Choroid plexus epithelial cell (primary cell): Measurements from ENCODE around the gene ZNF814.
"Not testable (repeated sequence)": the region's sequence is repeated elsewhere in the genome, so short reads cannot be mapped to it uniquely, and the experiment has no call there.

Experiments used
- DNase-seq: peaks from one replicate; pipeline ENCODE4 v3.0.0-alpha.2; 2010; ENCODE audit warnings: low read depth
- H3K4me3 ChIP-seq: 2 replicates; pipeline ENCODE4 v1.5.1; 2011; ENCODE audit warnings: low read depth, mild to moderate bottlenecking, control low read depth, low read length, moderate library complexity
- TF ChIP-seq, protein P1 (sequence below): conservative IDR thresholded peaks from 2 replicates; pipeline ENCODE4 v1.5.1; 2011; ENCODE audit warnings: low read depth, mild to moderate bottlenecking, control low read depth, inconsistent platforms, low read length, moderate library complexity

Gene ZNF814

GRCh38 chr19:57850553-57851017 lies 38.3 kb downstream of the ZNF814 start:
- H3K4me3 ChIP-seq: peak overlapping the region; percentile 76
- DNase-seq: peak; percentile 54
- TF ChIP-seq, protein P1, sequence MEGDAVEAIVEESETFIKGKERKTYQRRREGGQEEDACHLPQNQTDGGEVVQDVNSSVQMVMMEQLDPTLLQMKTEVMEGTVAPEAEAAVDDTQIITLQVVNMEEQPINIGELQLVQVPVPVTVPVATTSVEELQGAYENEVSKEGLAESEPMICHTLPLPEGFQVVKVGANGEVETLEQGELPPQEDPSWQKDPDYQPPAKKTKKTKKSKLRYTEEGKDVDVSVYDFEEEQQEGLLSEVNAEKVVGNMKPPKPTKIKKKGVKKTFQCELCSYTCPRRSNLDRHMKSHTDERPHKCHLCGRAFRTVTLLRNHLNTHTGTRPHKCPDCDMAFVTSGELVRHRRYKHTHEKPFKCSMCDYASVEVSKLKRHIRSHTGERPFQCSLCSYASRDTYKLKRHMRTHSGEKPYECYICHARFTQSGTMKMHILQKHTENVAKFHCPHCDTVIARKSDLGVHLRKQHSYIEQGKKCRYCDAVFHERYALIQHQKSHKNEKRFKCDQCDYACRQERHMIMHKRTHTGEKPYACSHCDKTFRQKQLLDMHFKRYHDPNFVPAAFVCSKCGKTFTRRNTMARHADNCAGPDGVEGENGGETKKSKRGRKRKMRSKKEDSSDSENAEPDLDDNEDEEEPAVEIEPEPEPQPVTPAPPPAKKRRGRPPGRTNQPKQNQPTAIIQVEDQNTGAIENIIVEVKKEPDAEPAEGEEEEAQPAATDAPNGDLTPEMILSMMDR: no peak

- peak; percentile 90 for DNase-seq
- H3K4me3 ChIP-seq: peak within 1 kb of the TSS; percentile 76
Measured at GRCh38 chr19:57849666-57850473, 39.0 kb downstream of the ZNF814 start, which contains the start of gene ZNF587. Gene ZNF587, plus strand, starts transcription at chr19:57849859. Its CDS starts 180 bp downstream, at chr19:57850039.

- not testable (repeated sequence) for DNase-seq, H3K4me3 ChIP-seq
Measured at GRCh38 chr19:57849162-57849665, 39.6 kb downstream of the ZNF814 start.

DNA sequence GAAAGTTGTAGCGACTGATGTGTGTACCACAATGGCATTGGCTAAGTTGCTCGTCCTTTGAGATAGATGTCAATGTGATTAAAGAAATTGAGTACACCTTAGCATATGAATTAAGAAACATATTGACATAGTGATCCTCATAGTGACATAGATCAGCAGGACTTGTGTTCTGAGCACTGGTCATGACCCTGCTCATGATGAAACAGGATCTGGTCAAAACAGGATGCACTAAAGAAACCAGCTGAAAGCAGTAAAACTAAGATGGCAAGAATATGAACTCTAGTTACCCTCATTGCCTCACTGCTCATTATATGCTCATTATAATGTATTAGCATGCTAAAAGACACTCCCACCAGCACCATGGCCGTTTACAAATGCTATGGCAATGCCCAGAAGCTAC lies 41.7 kb downstream of the ZNF814 start:
- peak; percentile 57 for DNase-seq
- H3K4me3 ChIP-seq: not testable (repeated sequence)

DNA sequence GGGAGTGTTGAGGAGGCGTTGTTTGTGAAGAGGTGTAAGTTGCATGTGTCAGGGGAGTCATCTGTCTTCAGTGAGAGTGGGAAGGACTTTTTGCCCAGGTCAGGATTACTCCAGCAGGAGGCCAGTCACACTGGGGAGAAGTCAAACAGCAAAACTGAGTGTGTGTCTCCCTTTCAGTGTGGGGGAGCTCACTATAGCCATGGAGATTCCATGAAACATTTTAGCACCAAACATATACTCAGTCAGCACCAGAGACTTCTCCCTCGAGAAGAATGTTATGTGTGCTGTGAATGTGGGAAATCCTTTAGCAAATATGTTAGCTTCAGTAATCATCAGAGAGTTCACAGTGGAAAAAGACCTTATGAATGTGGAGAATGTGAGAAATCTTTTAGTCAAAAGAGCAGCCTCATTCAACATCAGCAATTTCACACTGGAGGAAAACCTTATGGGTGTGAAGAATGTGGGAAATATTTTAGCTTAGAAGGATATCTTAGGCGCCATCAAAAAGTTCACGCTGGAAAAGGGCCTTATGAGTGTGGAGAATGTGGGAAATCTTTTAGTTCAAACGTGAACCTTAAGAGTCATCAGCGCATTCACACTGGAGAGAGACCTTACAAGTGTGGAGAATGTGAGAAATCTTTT lies 47.6 kb downstream of the ZNF814 start:
- H3K4me3 ChIP-seq: no peak overlapping the region
- TF ChIP-seq, protein P1: no peak
- peak; percentile 30 for DNase-seq

DNA sequence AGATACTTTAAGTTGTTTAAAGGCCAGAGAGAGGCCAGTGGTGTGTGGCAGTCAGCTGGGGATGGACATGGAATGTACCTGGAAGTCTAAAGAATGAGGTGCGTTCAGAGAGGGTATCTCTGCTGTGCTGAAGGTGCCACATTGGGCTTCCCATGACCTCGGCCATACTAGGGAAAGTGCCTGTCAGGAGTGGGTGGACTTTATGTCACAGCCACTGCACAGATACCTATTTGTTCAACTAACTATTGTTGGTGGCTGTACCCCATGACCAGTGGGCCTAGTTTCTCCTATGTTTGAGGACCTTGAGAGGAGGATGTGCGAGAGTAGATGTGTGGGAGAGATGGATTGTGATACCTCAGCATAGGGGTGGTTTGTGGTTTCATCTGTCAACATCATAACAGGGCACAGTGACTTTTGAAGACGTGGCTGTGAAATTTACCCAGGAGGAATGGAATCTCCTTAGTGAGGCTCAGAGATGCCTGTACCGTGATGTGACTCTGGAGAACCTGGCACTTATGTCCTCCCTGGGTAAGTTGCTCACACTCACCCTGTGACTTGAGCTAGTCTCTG lies 50.1 kb downstream of the ZNF814 start:
- not testable (repeated sequence) for DNase-seq

GRCh38 chr19:57836991-57837390 lies 51.8 kb downstream of the ZNF814 start:
- not testable (repeated sequence) for H3K4me3 ChIP-seq, DNase-seq

More for the DNA sequence above, 50.1 kb downstream of the ZNF814 start:
- not testable (repeated sequence) for H3K4me3 ChIP-seq

GRCh38 chr19:57830071-57830602 lies 58.7 kb downstream of the ZNF814 start, which contains the start of gene ZNF587B:
Gene ZNF587B, plus strand, starts transcription at chr19:57830299. Its CDS starts 230 bp downstream, at chr19:57830529.
- DNase-seq: peak; percentile 84
- H3K4me3 ChIP-seq: peak within 1 kb of the TSS; percentile 79
- TF ChIP-seq, protein P1: peak; percentile 53

- TF ChIP-seq, protein P1: no peak
Measured at GRCh38 chr19:57829316-57829715, 59.5 kb downstream of the ZNF814 start.

More at GRCh38 chr19:57829316-57829715, 59.5 kb downstream of the ZNF814 start:
- H3K4me3 ChIP-seq: no peak overlapping the region
- peak; percentile 44 for DNase-seq
